KG1 (cell line): ENCODE results near the gene TMEM61.
"Not testable (repeated sequence)": the region's sequence is repeated elsewhere in the genome, so short reads cannot be mapped to it uniquely, and the experiment has no call there.

ENCODE experiments used
- DNase-seq: peaks from one replicate; lab custom pipeline; 2025; lab: John Stamatoyannopoulos, UW

Gene TMEM61

GRCh38 chr1:54980528-54981241 is at the start of gene TMEM61:
Gene TMEM61, plus strand, starts transcription at chr1:54980628. Its CDS starts 438 bp downstream, at chr1:54981066.
- DNase-seq = no peak

DNA sequence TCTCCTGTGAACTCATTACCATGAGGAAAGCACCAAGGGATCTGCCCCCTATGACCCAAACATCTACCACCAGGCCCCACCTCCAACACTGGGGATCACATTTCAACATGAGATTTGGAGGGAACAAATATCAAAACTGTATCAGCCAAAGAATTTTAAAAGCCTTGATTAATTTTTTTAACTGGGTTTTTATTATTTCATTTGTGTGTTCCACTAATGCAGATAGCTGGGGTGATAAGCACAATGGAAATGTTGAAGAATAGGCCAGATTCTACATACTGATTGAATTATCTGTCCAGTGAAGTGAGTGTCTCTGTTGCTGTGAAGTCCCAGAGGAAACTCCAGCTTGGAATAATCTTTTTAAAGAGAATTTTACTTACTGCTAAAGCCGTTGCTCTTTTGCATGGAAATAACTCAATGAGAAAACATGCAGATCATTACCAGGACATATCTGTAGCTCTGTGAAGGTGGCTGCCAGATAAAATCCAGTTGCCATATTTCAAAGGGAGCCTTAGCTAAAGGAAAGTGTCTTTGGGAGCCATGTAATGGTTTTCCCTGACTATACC is 49.1 kb upstream of the TMEM61 start:
- no peak for DNase-seq

DNA sequence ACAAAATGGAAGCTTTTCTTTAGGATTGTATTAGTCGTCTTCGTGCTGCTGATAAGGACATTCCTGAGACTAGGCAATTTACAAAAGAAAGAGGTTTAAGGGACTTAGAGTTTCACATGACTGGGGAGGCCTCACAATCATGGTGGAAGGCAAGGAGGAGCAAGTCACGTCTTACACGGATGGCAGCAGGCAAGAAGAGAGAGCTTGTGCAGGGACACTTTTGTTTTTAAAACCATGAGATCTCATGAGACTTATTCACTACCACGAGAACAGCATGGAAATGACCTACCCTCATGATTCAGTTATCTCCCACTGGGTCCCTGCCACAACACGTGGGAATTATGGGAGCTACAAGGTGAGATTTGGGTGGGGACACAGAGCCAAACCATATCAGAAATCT is 46.3 kb upstream of the TMEM61 start:
- not testable (repeated sequence) for DNase-seq

GRCh38 chr1:54934869-54935268 is 45.6 kb upstream of the TMEM61 start:
- DNase-seq = no peak

GRCh38 chr1:54936791-54937190 is 43.6 kb upstream of the TMEM61 start:
- DNase-seq = no peak

- DNase-seq = no peak
Observed at GRCh38 chr1:54937469-54937868, 43.0 kb upstream of the TMEM61 start.

DNA sequence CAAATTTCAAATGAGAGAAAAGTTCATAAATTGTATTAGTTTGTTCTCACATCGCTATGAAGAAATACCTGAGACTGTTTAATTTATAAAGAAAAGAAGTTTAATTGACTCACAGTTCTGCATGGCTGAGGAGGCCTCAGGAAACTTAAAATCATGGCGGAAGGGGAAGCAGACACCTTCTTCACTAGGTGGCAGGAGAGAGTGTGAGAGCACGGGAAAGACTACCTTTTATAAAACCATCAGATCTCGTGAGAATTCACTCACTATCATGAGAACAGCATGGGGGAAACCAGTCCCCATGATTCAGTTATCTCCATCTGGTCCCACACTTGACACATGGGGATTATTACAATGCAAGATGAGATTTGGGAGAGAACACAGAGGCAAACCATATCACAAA is 41.5 kb upstream of the TMEM61 start:
- not testable (repeated sequence) for DNase-seq

DNA sequence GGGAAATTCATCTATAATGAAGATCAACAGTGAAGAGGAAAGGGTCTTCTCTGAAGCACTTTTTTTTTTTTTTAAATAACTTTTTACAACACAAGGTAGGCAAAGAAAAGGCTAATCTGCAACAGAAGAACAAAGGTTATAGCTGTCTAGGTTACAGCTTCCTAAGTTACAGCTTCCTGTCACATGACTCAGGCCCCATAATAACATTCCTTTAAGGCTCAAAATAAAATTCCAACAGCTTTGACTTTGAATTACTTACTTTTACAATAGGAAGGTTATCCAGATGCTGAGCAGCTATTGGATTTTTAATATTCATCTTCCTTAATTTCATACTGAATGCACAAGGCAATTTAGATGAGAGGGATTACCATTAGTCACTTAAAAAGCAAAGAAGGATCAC is 40.4 kb upstream of the TMEM61 start:
- DNase-seq = no peak

DNA sequence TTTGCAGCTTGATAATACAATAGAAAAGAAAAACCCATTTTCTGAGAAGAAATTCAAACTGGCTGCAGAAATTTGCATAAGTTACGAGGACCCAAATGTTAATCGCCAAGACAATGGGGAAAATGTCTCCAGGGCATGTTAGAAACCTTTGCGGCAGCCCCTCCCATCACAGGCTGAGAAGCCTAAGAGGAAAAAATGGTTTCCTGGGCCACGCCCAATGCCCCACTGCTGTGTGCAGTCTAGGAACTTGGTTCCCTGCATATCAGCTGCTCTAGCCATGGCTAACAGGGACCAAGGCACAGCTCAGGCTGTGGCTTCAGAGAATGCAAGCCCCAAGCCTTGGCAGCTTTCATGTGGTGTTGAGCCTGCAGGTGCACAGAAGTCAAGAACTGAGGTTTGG is 37.5 kb upstream of the TMEM61 start:
- DNase-seq = no peak

DNA sequence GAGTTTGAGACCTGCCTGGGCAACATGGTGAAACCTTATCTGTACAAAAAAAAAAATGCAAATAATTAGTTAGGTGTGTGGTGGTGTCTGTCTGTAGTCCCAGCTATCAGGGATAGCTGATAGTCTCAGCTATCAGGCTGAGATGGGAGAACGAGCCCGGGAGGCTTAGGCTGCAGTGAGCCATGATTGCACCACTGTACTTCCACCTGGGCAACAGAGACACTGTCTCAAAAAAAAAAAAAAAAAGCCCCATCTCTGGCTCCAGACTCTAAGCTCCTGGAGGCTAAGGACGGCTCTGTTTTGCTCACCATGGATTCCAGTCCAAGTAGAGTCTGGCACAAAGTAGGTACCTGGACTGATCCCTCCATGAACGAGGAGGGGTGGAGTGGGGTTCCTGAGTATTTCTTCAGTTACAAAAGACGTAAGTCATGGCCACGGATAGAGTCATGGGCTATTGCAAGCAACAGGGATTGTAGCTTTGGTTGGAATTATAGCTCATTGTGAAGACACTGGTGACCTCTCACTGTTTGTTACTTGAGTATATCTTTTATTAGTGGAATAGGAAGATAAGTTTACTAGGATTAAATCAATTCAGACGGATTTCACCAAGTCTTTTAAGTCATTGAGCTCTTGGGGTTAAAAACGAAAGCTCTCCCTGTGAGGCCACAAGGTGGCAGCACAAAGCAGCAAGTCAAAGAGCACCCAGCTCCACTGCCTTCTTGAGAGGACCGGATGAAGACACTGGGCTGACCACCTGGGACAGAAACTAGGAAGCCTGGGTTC is 35.6 kb upstream of the TMEM61 start:
- DNase-seq = peak; percentile 40

DNA sequence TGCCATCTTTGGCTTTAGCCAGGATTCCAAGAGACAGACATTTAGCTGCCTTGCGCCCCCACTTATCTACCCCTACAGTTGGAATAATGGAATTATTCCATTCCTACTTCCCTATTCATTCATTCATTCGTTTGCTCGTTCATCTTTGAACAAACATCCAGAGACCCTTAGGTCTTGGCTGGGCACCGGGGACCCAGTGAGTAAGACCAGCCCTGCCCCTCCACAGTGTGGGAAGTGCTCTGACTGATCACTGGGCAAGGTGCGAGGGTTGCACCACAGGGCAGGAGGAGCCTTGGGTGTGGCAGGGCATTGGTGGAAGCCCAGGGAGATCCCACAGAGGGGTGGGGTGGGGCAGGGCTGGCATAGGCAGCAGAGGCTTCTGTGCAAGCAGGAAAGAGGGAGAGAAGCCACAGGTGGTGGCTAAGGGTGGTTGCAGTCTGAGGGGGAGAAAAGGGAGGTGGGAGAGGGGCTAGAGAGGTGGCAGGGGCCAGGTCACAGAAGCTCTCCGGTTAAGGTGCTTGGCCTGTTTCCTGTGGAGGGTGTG is 35.0 kb upstream of the TMEM61 start:
- no peak for DNase-seq

DNA sequence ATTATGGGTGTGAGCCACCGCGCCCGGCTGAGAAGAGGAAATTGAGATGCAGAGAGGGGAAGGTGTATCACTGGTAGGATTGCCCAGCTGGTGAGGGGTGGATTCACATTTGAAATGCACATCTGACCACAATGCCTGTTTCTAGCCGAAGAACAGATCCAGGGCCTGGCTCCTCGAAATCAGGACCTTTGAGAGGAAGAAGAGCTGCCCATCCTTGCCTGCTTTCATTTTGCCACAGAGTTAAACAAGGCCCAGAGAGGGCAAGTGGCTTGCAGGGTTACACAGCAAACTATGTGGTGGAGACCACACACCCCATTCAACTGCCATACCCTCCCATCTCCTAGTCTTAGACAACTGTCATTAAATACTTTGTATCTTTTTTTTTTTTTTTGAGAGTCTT is 32.9 kb upstream of the TMEM61 start:
- no peak for DNase-seq

GRCh38 chr1:54949053-54949452 is 31.4 kb upstream of the TMEM61 start:
- no peak for DNase-seq

DNA sequence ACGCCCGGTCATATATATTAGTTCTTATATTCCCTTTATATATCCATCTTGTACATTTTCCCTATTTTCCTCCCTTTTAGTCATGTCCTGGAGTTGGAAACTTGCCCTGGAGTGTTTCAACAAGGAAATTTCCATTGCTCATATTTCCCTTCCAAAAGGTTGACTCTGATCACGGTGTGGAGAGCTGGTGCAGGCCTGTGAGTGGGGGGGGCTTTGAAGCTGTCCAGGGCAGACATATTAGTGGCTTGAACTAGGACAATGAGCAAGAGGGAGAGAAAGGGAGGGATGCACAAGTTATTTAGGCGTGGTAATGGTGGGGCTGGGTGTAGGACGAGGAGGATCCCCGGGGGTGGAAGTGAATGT is 30.4 kb upstream of the TMEM61 start:
- DNase-seq = no peak

DNA sequence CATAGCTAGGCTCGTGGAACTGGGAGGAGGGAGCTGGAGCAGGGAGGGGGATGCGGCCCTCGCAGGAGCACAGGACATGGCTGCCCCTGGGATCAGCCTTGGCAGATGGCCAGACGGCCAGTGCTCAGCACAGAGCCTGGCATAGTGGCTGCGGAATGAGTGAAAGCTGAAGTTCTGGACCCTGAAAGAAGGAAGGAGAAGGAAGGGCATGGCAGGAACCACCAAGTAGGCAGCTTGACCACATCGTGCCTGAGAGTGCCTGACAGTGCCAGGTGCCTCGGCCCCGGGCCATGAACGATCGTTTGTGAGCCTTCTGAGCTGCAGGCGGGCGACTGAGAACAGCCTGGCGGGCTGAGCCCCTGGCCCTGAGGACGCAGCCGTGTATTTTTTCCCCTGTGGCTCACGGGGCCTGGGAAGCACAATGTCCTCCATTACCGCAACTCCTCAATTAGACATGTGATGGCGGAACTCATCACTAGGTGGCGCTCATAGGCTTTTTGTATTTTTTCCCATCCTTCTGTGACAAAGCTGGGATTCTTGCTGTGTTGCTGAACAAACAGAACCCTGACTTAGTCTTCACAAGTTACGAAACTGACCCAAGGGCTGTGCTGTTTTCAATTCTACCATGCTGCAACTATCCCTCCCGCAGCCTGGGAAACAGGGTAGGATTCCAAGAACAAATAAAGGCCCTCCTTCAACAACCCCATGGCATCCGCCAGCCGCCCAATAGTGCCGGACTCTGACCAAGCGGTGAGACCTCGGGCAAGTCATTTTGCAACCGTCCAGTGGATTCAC is 29.9 kb upstream of the TMEM61 start:
- DNase-seq = peak; percentile 29

GRCh38 chr1:54951810-54952226 is 28.6 kb upstream of the TMEM61 start:
- no peak for DNase-seq

DNA sequence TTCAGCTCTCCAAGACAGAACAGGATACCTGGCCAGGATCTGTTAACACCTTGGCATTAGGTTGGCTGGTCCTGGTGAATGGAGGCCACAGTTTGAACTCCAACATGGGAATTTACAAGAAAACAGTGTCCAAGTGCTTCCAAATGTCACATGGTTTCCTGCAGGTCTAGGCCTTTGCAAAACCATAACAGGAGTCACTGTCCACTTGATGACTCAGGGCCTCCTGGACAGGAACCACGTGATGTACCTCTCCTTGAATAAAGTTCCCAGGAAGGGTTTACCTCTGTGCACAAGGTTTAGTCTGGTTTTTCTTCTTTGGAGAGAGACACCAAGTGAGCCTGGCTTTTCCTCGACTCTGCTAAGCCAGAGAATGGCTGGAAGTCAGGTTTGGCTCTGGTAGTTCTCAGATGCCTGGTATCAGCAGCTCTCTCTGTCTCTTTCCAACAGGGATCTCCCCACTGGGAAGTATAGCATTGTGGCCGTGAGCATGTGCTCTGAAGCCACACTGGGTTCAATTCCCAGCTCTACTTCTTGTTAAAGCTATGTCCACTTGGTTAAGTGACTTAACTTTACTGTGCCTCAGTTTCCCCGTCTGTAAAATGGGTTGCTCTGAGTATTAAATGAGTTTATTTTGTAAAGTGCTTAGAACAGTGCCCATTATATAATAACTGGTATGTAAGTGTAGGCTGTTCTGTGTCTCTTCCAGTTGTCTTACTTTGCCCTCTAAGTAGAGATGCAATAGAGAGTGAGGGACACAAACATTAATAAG is 27.3 kb upstream of the TMEM61 start:
- no peak for DNase-seq

DNA sequence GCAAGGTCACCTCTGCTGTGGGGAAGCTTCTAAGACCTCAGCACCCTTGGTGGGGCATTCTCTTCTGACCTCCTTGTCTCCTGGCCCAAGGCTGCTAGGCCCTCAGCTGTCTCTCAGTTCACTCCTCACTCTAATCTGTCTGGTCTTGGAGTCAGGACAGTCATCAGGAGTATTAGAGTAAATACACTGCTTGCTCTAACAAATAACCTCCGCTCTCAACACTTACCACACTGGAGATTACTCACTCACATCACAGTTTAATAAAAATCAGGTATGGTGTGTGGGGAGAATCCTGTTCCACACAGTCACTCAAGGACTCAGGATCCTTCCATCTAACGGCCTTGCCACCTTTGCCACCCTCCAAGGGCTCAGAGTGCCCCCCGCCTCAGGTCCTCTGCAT is 26.6 kb upstream of the TMEM61 start:
- no peak for DNase-seq

DNA sequence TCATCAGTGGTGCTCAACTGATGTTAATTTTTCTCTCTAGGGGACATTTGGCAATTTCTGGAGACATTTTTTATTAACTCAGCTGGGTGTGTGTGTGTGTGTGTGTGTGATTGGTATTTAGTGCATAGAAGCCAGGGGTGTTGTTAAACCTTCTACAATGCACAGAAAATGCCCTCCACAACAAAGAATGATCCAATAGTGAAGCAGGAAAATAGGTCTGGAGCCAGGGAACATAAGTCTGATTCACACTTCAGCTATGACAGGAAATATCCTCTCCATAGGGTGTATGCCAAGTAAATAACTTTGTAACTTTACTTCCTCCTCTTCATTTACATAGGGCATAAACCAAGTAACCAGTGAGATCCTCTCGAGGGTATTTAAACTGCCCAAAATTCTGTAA is 25.1 kb upstream of the TMEM61 start:
- DNase-seq = no peak

DNA sequence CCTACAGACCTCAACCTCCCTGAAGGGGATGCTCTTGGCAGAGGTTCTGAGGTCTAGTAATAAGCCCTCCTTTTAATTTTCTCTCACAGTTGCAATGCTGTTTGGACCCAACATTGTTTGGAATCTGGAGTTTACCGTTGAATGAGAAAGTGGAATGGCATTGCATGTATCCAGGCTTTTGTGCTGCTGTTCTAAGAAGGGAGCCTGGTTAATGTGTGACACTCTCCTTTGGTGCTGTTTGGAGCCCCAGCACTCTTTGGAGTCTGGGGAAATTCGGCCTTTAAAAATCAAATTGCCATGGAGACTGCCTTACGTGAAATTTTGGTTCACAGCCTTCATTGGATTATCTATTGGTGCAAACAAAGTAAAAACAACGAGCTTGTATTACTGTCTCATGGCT is 23.7 kb upstream of the TMEM61 start:
- no peak for DNase-seq

DNA sequence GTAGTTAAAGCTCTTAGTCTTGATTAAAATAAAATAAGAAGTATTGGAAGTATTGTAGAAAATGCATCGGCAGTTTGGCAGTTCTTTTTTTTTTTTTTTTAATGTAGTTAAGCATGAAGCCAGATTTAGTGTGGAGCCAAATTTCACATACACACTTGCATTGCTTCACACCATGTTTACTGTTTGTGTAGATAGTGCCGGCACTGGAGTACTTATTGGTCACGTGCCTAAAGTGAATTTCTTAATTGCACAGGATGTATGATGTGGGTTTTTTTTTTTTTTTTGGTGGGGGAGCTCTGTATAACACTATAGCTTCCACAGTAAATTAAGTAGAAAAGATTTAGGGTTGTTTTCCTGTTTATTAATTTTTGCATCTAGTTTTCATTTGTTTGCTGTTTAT is 21.2 kb upstream of the TMEM61 start:
- no peak for DNase-seq
